ENCODE data around the gene KCNG2. TPM values are rescaled to one million over a fixed set of nuclear protein-coding genes. Genes with fewer than 3 reads are reported as not detected.
A peak's percentile ranks its signal among the peaks of the same experiment; 100 is the strongest.

KCNG2 gene
- total and polyA plus RNA-seq, 10 of the 15 experiments (the other 5 are each of a cell fraction or from before 2014, with no cell fraction given) = 0.20 to 0.23 TPM; not detected in 8

DNA sequence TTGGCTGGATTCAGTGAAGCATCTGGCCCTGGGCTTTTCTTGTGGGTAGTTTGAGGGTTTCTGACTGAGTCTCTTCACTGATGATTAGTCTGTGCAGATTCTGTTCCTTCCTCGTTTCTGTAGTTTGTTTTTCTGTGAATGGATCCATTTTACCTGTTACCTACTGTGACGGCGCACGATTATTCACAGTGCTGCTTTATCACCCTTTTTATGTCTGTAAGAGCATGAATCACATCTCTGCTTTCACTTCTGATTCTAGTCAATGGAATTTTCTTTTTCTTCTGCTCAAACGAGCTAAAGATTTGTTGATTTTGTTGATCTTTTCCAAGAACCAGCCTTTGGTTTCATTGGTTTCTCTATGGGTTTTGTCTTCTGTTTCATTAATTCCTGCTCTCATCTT is 92.9 kb downstream of the KCNG2 start:
- no peaks in the 10 kb centered on the region for H3K4me1 ChIP-seq (ENCODE audit: control insufficient read depth, insufficient read depth, low read length)
- ChIA-PET SMC1A (ENCODE audit: uncharacterized antibody, unreplicated experiment) (no interaction called here), RAD21 (ENCODE audit: unreplicated experiment) (interaction anchor here (1.0 kb wide), 1 partner anchor 15 kb away, joined by 4 read pairs; no protein-coding TSS in a partner anchor), CTCF (no interaction called here), POLR2A (interaction anchor here (0.7 kb wide), 2 partner anchors 89 to 398 kb away, joined by 3 read pairs; no protein-coding TSS in a partner anchor)
- no peak overlapping the region for H3K4me2 ChIP-seq (ENCODE audit: control insufficient read depth, insufficient read depth)
- no peak for TF ChIP-seq NBN (IDR thresholded peaks at IDR 0.05)
- no peak for TF ChIP-seq LARP7 (IDR thresholded peaks at IDR 0.05)
- ATAC-seq = no peak
- H4K20me1 ChIP-seq (ENCODE audit: control insufficient read depth, insufficient read depth) = no peaks in the 10 kb centered on the region
- no TSS peak for BruUV-seq (replicated peaks)
- intact Hi-C loops (cut with micrococcal nuclease; ENCODE audit: unreplicated experiment) (no loop called here), in situ Hi-C loops (cut with MboI) (no loop called here)
- no peaks in the 10 kb centered on the region for H3K27me3 ChIP-seq (replicated peaks in 1 of 2; ENCODE audit: control insufficient read depth in 2 of 2, insufficient read depth in 2 of 2, low read length in 1 of 2)
- no peak for DNase-seq (ENCODE audit: low read depth, low spot score)
- 0% methylated on average over 5 of the region's 5 CpGs for WGBS (ENCODE audit: insufficient coverage, insufficient replicate concordance, low lambda C conversion rate, missing lambda C conversion rate)
- no peak overlapping the region for H3K27ac ChIP-seq (ENCODE audit: control insufficient read depth, insufficient read depth)
- peaks cover 16% of the 10 kb centered on the region for H3K9me3 ChIP-seq (replicated peaks; ENCODE audit: control insufficient read depth, insufficient read depth, low read length)
- FAIRE-seq = no peak
- H3K4me3 ChIP-seq = no peak overlapping the region
- H3K79me2 ChIP-seq (ENCODE audit: control insufficient read depth, insufficient read depth, low read length) = no peaks in the 10 kb centered on the region
- H3K9ac ChIP-seq (ENCODE audit: control insufficient read depth, insufficient read depth, low read length) = no peak overlapping the region
- no peak overlapping the region for H2AFZ ChIP-seq (ENCODE audit: control insufficient read depth, low read depth, low read length)
- no peaks in the 10 kb centered on the region for H3K36me3 ChIP-seq (ENCODE audit: control insufficient read depth in 2 of 2, insufficient read depth in 2 of 2, low read length in 1 of 2)

GRCh38 chr18:79896738-79897137 is 99.0 kb downstream of the KCNG2 start:
- WGBS (ENCODE audit: insufficient coverage, insufficient replicate concordance, low lambda C conversion rate, missing lambda C conversion rate) = 76% methylated on average over 3 of the region's 3 CpGs
- TF ChIP-seq CBX5 (IDR thresholded peaks at IDR 0.05; ENCODE audit: low read depth) = 0 out of 2 replicates have a peak, but pooled peaks have one; percentile 31
- TF ChIP-seq, protein P1, sequence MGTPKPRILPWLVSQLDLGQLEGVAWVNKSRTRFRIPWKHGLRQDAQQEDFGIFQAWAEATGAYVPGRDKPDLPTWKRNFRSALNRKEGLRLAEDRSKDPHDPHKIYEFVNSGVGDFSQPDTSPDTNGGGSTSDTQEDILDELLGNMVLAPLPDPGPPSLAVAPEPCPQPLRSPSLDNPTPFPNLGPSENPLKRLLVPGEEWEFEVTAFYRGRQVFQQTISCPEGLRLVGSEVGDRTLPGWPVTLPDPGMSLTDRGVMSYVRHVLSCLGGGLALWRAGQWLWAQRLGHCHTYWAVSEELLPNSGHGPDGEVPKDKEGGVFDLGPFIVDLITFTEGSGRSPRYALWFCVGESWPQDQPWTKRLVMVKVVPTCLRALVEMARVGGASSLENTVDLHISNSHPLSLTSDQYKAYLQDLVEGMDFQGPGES (IDR thresholded peaks at IDR 0.05) = no peak

More at GRCh38 chr18:79896738-79897137, 99.0 kb downstream of the KCNG2 start:
- no peak overlapping the region for H2AFZ ChIP-seq (ENCODE audit: control insufficient read depth, low read depth, low read length)
- FAIRE-seq (no peak), DNase-seq (ENCODE audit: low read depth, low spot score) (no peak), ATAC-seq (no peak)
- H3K9me3 ChIP-seq (replicated peaks; ENCODE audit: control insufficient read depth, insufficient read depth, low read length) = peaks cover 11% of the 10 kb centered on the region; the same call in 2 of the 3 replicates
- no peaks in the 10 kb centered on the region for H3K27me3 ChIP-seq (replicated peaks in 1 of 2; ENCODE audit: control insufficient read depth in 2 of 2, insufficient read depth in 2 of 2, low read length in 1 of 2)
- in situ Hi-C loops (cut with MboI) = no loop called here
- no peak overlapping the region for H3K27ac ChIP-seq (ENCODE audit: control insufficient read depth, insufficient read depth)
- no peaks in the 10 kb centered on the region for H3K36me3 ChIP-seq (ENCODE audit: control insufficient read depth in 2 of 2, insufficient read depth in 2 of 2, low read length in 1 of 2)
- ChIA-PET SMC1A (ENCODE audit: uncharacterized antibody, unreplicated experiment) (no interaction called here), POLR2A (no interaction called here), RAD21 (ENCODE audit: unreplicated experiment) (no interaction called here), CTCF (no interaction called here)
- H3K9ac ChIP-seq (ENCODE audit: control insufficient read depth, insufficient read depth, low read length) = no peak overlapping the region
- H4K20me1 ChIP-seq (ENCODE audit: control insufficient read depth, insufficient read depth) = no peaks in the 10 kb centered on the region
- no peaks in the 10 kb centered on the region for H3K79me2 ChIP-seq (ENCODE audit: control insufficient read depth, insufficient read depth, low read length)
- no peaks in the 10 kb centered on the region for H3K4me1 ChIP-seq (ENCODE audit: control insufficient read depth, insufficient read depth, low read length)
- BruUV-seq (replicated peaks) = no TSS peak
- intact Hi-C loops (cut with micrococcal nuclease; ENCODE audit: unreplicated experiment) = no loop called here
- H3K4me3 ChIP-seq = no peak overlapping the region
- no peak overlapping the region for H3K4me2 ChIP-seq (ENCODE audit: control insufficient read depth, insufficient read depth)

All from GM12878 (cell line).